DOHH2 (cell line): Measurements from ENCODE around the gene GNRH2.

ENCODE experiments used
- H3F3A ChIP-seq: fragments of 200-600 bp; sonication (generic), shearing (Covaris generic); 2 replicates; pipeline ENCODE4 v1.6.0; 2016; ENCODE audit warnings: antibody characterized with exemption, mild to moderate bottlenecking; ENCODE audit not compliant: control insufficient read depth, insufficient read depth
- H3K27ac ChIP-seq: fragments of 200-600 bp; sonication (generic); 2 replicates; pipeline ENCODE4 v1.5.1; 2014; ENCODE audit warnings: low read depth, mild to moderate bottlenecking, low read length, moderate library complexity
- H3K27me3 ChIP-seq: fragments of 200-600 bp; sonication (generic); 2 replicates; pipeline ENCODE4 v1.6.1; 2014; ENCODE audit warnings: mild to moderate bottlenecking, low read length, mixed read lengths; ENCODE audit not compliant: control insufficient read depth
- H3K36me3 ChIP-seq: fragments of 200-600 bp; sonication (generic); 2 replicates; pipeline ENCODE4 v1.6.1; 2014; ENCODE audit warnings: mild to moderate bottlenecking, low read length, moderate library complexity, mixed read lengths; ENCODE audit not compliant: control insufficient read depth
- H3K4me1 ChIP-seq: fragments of 200-600 bp; sonication (generic); 2 replicates; pipeline ENCODE4 v1.6.1; 2014; ENCODE audit warnings: mild to moderate bottlenecking, low read length, mixed read lengths; ENCODE audit not compliant: control insufficient read depth
- H3K4me2 ChIP-seq: fragments of 200-600 bp; sonication (generic); 2 replicates; pipeline ENCODE4 v1.6.0; 2014; ENCODE audit warnings: mild to moderate bottlenecking, low read length, moderate library complexity
- H3K4me3 ChIP-seq: fragments of 200-600 bp; sonication (generic); 2 replicates; pipeline ENCODE4 v1.5.1; 2014; ENCODE audit warnings: mild to moderate bottlenecking, low read length, mixed read lengths
- H3K79me2 ChIP-seq: fragments of 200-600 bp; sonication (generic); 2 replicates; pipeline ENCODE4 v1.6.1; 2014; ENCODE audit warnings: mild to moderate bottlenecking, low read length, mixed read lengths; ENCODE audit not compliant: control insufficient read depth
- H3K9me2 ChIP-seq: fragments of 200-600 bp; sonication (generic); replicated peaks from 2 replicates; pipeline ENCODE4 v1.6.1; 2014; ENCODE audit warnings: mild to moderate bottlenecking, low read length, mixed read lengths; ENCODE audit not compliant: control insufficient read depth
- H3K9me3 ChIP-seq: fragments of 200-600 bp; sonication (generic); 2 replicates; pipeline ENCODE4 v1.6.1; 2014; ENCODE audit warnings: antibody characterized with exemption, low read length, mixed read lengths; ENCODE audit not compliant: control insufficient read depth, insufficient read depth
- H4K20me1 ChIP-seq: fragments of 200-600 bp; sonication (generic); 2 replicates; pipeline ENCODE4 v1.6.0; 2014; ENCODE audit warnings: low read depth, mild to moderate bottlenecking, antibody characterized with exemption, low read length, moderate library complexity; ENCODE audit not compliant: control insufficient read depth, insufficient read depth
- CTCF ChIP-seq: fragments of 200-600 bp; sonication (generic); IDR thresholded peaks from one replicate; pipeline ENCODE4 v1.5.1; 2014; ENCODE audit warnings: antibody characterized with exemption, mild to moderate bottlenecking, low read depth, low read length; ENCODE audit not compliant: poor library complexity, severe bottlenecking
- EZH2phosphoT487 ChIP-seq: fragments of 200-600 bp; sonication (generic); IDR thresholded peaks from 2 replicates; pipeline ENCODE4 v1.6.1; 2017; ENCODE audit warnings: borderline replicate concordance, mild to moderate bottlenecking, antibody characterized with exemption, low read length, moderate library complexity, mixed read lengths

GNRH2 gene

GRCh38 chr20:3082955-3083952 lies 39.8 kb downstream of the GNRH2 start:
- no peak overlapping the region for H3K4me2 ChIP-seq

GRCh38 chr20:3084283-3084985 lies 41.0 kb downstream of the GNRH2 start, which contains the start of gene AVP:
AVP (minus strand) TSS chr20:3084724; CDS start chr20:3084674, 50 bp downstream.
- no peaks in the 10 kb centered on the region for H3K4me1 ChIP-seq
- H3K4me2 ChIP-seq, result no peak within 1 kb of the TSS
- H3K27me3 ChIP-seq, result peaks cover 24% of the 10 kb centered on the region
- H3K27ac ChIP-seq, result no peak within 1 kb of the TSS
- H3F3A ChIP-seq, result no peaks in the 10 kb centered on the region
- H4K20me1 ChIP-seq, result no peaks in the 10 kb centered on the region
- H3K4me3 ChIP-seq, result no peak within 1 kb of the TSS
- no peak for TF ChIP-seq EZH2phosphoT487
- no peak for TF ChIP-seq CTCF
- H3K9me2 ChIP-seq, result no peaks in the 10 kb centered on the region
- no peaks in the 10 kb centered on the region for H3K36me3 ChIP-seq
- H3K9me3 ChIP-seq, result no peaks in the 10 kb centered on the region
- no peaks in the 10 kb centered on the region for H3K79me2 ChIP-seq

More at GRCh38 chr20:3082955-3083952, 39.8 kb downstream of the GNRH2 start:
- Histone ChIP-seq H3K27ac (no peak overlapping the region), H3F3A (no peaks in the 10 kb centered on the region), H3K27me3 (peaks cover 24% of the 10 kb centered on the region), H3K9me2 (no peaks in the 10 kb centered on the region), H4K20me1 (no peaks in the 10 kb centered on the region), H3K4me3 (no peak overlapping the region), H3K79me2 (no peaks in the 10 kb centered on the region), H3K9me3 (no peaks in the 10 kb centered on the region), H3K36me3 (no peaks in the 10 kb centered on the region), H3K4me1 (no peaks in the 10 kb centered on the region)
- TF ChIP-seq CTCF (no peak), EZH2phosphoT487 (no peak)

- no peak overlapping the region for H3K27ac ChIP-seq
- H3K4me2 ChIP-seq, result no peak overlapping the region
- no peaks in the 10 kb centered on the region for H3K9me2 ChIP-seq
- TF ChIP-seq CTCF (no peak), EZH2phosphoT487 (no peak)
- no peak overlapping the region for H3K4me3 ChIP-seq
- no peaks in the 10 kb centered on the region for H3K4me1 ChIP-seq
- H4K20me1 ChIP-seq, result no peaks in the 10 kb centered on the region
- H3F3A ChIP-seq, result no peaks in the 10 kb centered on the region
- no peaks in the 10 kb centered on the region for H3K9me3 ChIP-seq
- no peaks in the 10 kb centered on the region for H3K36me3 ChIP-seq
- no peaks in the 10 kb centered on the region for H3K79me2 ChIP-seq
- H3K27me3 ChIP-seq, result peaks cover 24% of the 10 kb centered on the region
Measured at GRCh38 chr20:3084986-3085360, 41.6 kb downstream of the GNRH2 start.
